ENCODE measurements around the gene ADCK1. TPM values are rescaled to one million over a fixed set of nuclear protein-coding genes. Genes with fewer than 3 reads are reported as not detected.

The ADCK1 gene
- total RNA-seq, 1 experiment from 2014 or later, result 8.3 TPM

DNA sequence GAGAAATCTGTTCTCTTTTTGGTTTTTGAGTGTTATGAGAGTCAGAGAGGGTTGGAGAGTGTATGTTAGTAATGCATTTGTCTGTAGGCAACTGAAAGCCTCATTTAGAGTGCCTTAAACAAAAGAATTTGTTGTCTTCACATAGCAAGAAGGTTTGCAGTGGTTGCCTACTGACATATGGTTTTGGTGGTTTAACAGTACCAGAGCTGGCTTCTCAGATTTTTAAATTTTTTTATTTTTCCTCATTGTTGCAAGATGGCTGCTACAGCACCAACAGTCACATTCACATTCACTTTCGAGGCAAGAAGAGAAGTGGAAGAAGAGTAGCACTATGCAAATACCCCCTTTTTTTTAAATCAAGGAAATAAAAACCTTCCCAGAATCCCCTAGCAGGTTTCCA, 106.5 kb downstream of the ADCK1 start:
- ChIA-PET POLR2A (ENCODE audit: low non-redundant PET) (no interaction called here), CTCF (no interaction called here)
- DNase-seq (ENCODE audit: low spot score), result no peak
- H3K9me3 ChIP-seq (ENCODE audit: low read depth, low read length, poor library complexity, severe bottlenecking), result no peaks in the 10 kb centered on the region
- BruUV-seq (replicated peaks), result no TSS peak
- no peak overlapping the region for H3K27ac ChIP-seq (ENCODE audit: low read depth, low read length, poor library complexity, severe bottlenecking)
- H3K36me3 ChIP-seq (ENCODE audit: insufficient read depth, low read length, poor library complexity, severe bottlenecking), result no peaks in the 10 kb centered on the region
- no peak overlapping the region for H3K4me3 ChIP-seq (ENCODE audit: low read depth, low read length, poor library complexity, severe bottlenecking)
- H3K27me3 ChIP-seq (replicated peaks; ENCODE audit: insufficient read depth, low read depth, low read length, poor library complexity), result no peaks in the 10 kb centered on the region
- TF ChIP-seq, protein P1, sequence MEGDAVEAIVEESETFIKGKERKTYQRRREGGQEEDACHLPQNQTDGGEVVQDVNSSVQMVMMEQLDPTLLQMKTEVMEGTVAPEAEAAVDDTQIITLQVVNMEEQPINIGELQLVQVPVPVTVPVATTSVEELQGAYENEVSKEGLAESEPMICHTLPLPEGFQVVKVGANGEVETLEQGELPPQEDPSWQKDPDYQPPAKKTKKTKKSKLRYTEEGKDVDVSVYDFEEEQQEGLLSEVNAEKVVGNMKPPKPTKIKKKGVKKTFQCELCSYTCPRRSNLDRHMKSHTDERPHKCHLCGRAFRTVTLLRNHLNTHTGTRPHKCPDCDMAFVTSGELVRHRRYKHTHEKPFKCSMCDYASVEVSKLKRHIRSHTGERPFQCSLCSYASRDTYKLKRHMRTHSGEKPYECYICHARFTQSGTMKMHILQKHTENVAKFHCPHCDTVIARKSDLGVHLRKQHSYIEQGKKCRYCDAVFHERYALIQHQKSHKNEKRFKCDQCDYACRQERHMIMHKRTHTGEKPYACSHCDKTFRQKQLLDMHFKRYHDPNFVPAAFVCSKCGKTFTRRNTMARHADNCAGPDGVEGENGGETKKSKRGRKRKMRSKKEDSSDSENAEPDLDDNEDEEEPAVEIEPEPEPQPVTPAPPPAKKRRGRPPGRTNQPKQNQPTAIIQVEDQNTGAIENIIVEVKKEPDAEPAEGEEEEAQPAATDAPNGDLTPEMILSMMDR (conservative IDR thresholded peaks at IDR 0.05; ENCODE audit: low read depth, low read length), result no peak
- TF ChIP-seq EZH2 (IDR thresholded peaks at IDR 0.05; ENCODE audit: borderline replicate concordance, low read depth, low read length, poor library complexity, severe bottlenecking), result no peak
- peaks cover 14% of the 10 kb centered on the region for H3K4me1 ChIP-seq (ENCODE audit: insufficient read depth, low read length, poor library complexity, severe bottlenecking)
- intact Hi-C loops (cut with micrococcal nuclease; ENCODE audit: unreplicated experiment), result no loop called here

DNA sequence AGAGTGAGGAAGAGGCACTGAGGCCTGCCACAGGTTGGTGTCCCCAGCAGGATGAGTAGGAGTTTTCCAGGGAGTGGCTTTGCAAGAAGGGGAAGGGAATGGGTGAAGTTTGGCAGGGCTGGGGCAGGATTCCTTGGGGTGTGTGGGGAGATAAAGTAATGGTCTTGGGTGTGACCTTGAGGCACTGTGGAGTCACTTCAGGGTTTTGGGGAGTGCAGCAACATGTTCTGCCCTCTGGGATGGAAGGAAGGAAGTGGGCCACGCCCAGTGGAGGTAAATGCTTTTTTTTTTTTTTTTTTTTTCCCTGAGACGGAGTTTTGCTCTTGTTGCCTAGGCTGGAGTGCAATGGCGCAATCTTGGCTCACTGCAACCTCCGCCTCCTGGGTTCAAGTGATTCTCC, 108.9 kb downstream of the ADCK1 start:
- TF ChIP-seq, protein P1 (conservative IDR thresholded peaks at IDR 0.05; ENCODE audit: low read depth, low read length), result no peak
- no peak for TF ChIP-seq EZH2 (IDR thresholded peaks at IDR 0.05; ENCODE audit: borderline replicate concordance, low read depth, low read length, poor library complexity, severe bottlenecking)
- ChIA-PET CTCF (no interaction called here), POLR2A (ENCODE audit: low non-redundant PET) (no interaction called here)
- no peaks in the 10 kb centered on the region for H3K4me1 ChIP-seq (ENCODE audit: insufficient read depth, low read length, poor library complexity, severe bottlenecking)
- no TSS peak for BruUV-seq (replicated peaks)
- H3K27me3 ChIP-seq (replicated peaks; ENCODE audit: insufficient read depth, low read depth, low read length, poor library complexity), result no peaks in the 10 kb centered on the region
- H3K4me3 ChIP-seq (ENCODE audit: low read depth, low read length, poor library complexity, severe bottlenecking), result no peak overlapping the region
- intact Hi-C loops (cut with micrococcal nuclease; ENCODE audit: unreplicated experiment), result no loop called here
- DNase-seq (ENCODE audit: low spot score), result no peak
- H3K9me3 ChIP-seq (ENCODE audit: low read depth, low read length, poor library complexity, severe bottlenecking), result no peaks in the 10 kb centered on the region
- no peaks in the 10 kb centered on the region for H3K36me3 ChIP-seq (ENCODE audit: insufficient read depth, low read length, poor library complexity, severe bottlenecking)
- H3K27ac ChIP-seq (ENCODE audit: low read depth, low read length, poor library complexity, severe bottlenecking), result no peak overlapping the region

GRCh38 chr14:77909911-77910310, 110.0 kb downstream of the ADCK1 start:
- no peak overlapping the region for H3K27ac ChIP-seq (ENCODE audit: low read depth, low read length, poor library complexity, severe bottlenecking)
- POLR2A ChIA-PET (ENCODE audit: low non-redundant PET), result no interaction called here
- no peaks in the 10 kb centered on the region for H3K9me3 ChIP-seq (ENCODE audit: low read depth, low read length, poor library complexity, severe bottlenecking)
- TF ChIP-seq, protein P1 (conservative IDR thresholded peaks at IDR 0.05; ENCODE audit: low read depth, low read length), result no peak
- no peak for TF ChIP-seq EZH2 (IDR thresholded peaks at IDR 0.05; ENCODE audit: borderline replicate concordance, low read depth, low read length, poor library complexity, severe bottlenecking)
- BruUV-seq (replicated peaks), result no TSS peak
- no peak for DNase-seq (ENCODE audit: low spot score)
- intact Hi-C loops (cut with micrococcal nuclease; ENCODE audit: unreplicated experiment), result no loop called here
- H3K36me3 ChIP-seq (ENCODE audit: insufficient read depth, low read length, poor library complexity, severe bottlenecking), result no peaks in the 10 kb centered on the region
- H3K4me1 ChIP-seq (ENCODE audit: insufficient read depth, low read length, poor library complexity, severe bottlenecking), result no peaks in the 10 kb centered on the region
- no peak overlapping the region for H3K4me3 ChIP-seq (ENCODE audit: low read depth, low read length, poor library complexity, severe bottlenecking)
- H3K27me3 ChIP-seq (replicated peaks; ENCODE audit: insufficient read depth, low read depth, low read length, poor library complexity), result no peaks in the 10 kb centered on the region
- CTCF ChIA-PET, result no interaction called here

All from A673 (cell line).